HG03342 (cell line): ENCODE results near the gene REC8.

ENCODE experiments used
- ATAC-seq: cut with Tn5 transposase; IDR thresholded peaks from one replicate; pipeline ENCODE4 v1.9.1; 2021; ENCODE audit warnings: mild to moderate bottlenecking, moderate library complexity; ENCODE audit not compliant: unreplicated experiment

Gene REC8

DNA sequence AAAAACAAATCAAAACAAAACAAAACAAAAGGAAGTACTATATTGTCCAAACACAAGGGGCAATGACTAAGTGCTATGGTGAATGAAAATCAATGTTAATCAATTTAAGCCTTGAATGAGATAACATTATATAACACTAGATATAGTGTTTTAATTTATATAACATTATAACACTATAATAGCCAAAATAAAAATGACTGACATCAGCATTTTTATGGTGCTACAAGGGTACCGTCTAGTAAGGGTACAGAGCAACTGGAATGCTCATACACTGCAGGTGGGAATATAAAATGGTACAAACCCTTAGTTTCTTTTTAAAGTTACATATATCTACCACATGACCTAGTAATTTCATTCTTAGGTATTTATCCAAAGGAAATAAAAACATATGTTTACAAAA lies 54.6 kb downstream of the REC8 start:
- no peak for ATAC-seq

DNA sequence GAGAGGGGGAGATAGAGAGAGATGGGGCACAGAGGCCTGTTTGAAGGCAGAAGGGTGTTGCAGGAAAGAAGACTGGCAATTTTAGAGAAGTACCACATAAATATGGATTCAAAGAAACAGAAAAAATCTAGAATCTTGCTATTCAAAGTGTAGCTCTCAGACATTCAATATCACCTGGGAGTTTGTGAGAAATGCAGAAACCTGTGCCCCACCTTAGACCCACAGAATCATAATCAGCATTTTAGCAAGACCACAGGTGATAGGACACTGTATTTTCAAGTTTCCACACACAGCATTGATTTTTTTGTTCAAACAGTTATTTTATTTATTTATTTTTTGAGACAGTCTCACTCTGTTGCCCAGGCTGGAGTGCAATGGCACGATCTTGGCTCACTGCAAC lies 57.0 kb downstream of the REC8 start:
- no peak for ATAC-seq
